Endodermal cell (in vitro differentiated cells): Measurements from ENCODE around the gene LYZL2. TPM values are rescaled to one million over a fixed set of nuclear protein-coding genes. Genes with fewer than 3 reads are reported as not detected.

Experiments used
- DNase-seq: peaks from one replicate; pipeline ENCODE4 v3.0.0-alpha.2; 2017
- H3K27ac ChIP-seq: 2 replicates; pipeline ENCODE4 v1.5.1; 2013; ENCODE audit warnings: mild to moderate bottlenecking, low read depth, low read length, moderate library complexity
- H3K27me3 ChIP-seq: 2 replicates; pipeline ENCODE4 v1.6.1; 2013; ENCODE audit warnings: mild to moderate bottlenecking, low read length, moderate library complexity; ENCODE audit not compliant: insufficient read depth, control insufficient read depth, poor library complexity, severe bottlenecking
- H3K36me3 ChIP-seq: 2 replicates; pipeline ENCODE4 v1.7.0; 2013; ENCODE audit warnings: mild to moderate bottlenecking, low read length, moderate library complexity; ENCODE audit not compliant: control insufficient read depth, insufficient read depth
- H3K4me1 ChIP-seq: one replicate; pipeline ENCODE4 v1.7.0; 2013; ENCODE audit warnings: low read length; ENCODE audit not compliant: control insufficient read depth, insufficient read depth
- H3K4me3 ChIP-seq: 2 replicates; pipeline ENCODE4 v1.5.1; 2013; ENCODE audit warnings: mild to moderate bottlenecking, low read length, moderate library complexity
- H3K9ac ChIP-seq: 2 replicates; pipeline ENCODE4 v1.6.1; 2013; ENCODE audit warnings: mild to moderate bottlenecking, low read length, moderate library complexity; ENCODE audit not compliant: poor library complexity, severe bottlenecking; ENCODE audit errors: extremely low read depth
- H3K9me3 ChIP-seq: 2 replicates; pipeline ENCODE4 v1.6.1; 2013; ENCODE audit warnings: mild to moderate bottlenecking, low read length, moderate library complexity; ENCODE audit not compliant: control insufficient read depth
- H3K27ac Mint-ChIP-seq: 2 replicates; pipeline ENCODE4 v1.8.0; 2020; ENCODE audit warnings: mixed read lengths
- H3K27me3 Mint-ChIP-seq: 2 replicates; pipeline ENCODE4 v1.8.0; 2021; ENCODE audit warnings: mild to moderate bottlenecking, mixed read lengths; ENCODE audit not compliant: insufficient read depth
- H3K36me3 Mint-ChIP-seq: 2 replicates; pipeline ENCODE4 v1.8.0; 2020; ENCODE audit warnings: low read depth, mixed read lengths
- H3K4me1 Mint-ChIP-seq: 2 replicates; pipeline ENCODE4 v1.8.0; 2020; ENCODE audit warnings: mixed read lengths
- H3K4me3 Mint-ChIP-seq: 2 replicates; pipeline ENCODE4 v1.8.0; 2020; ENCODE audit warnings: mild to moderate bottlenecking, moderate library complexity, mixed read lengths
- H3K9me3 Mint-ChIP-seq: 2 replicates; pipeline ENCODE4 v1.8.0; 2020; ENCODE audit warnings: mild to moderate bottlenecking, mixed read lengths
- CTCF ChIP-seq: fragments of 200-600 bp; sonication (generic); conservative IDR thresholded peaks from 2 replicates; pipeline ENCODE4 v1.5.0; 2021; ENCODE audit warnings: antibody characterized with exemption, mild to moderate bottlenecking
- WGBS, 2 experiments: methylation state at CpG; one replicate each; pipeline versions ENCODE4 v1.1.5 to v1.1.7; 2013; ENCODE audit warnings: missing lambda C conversion rate in 2 of 2, mixed read lengths in 1 of 2; ENCODE audit not compliant: insufficient coverage in 1 of 2, insufficient read length in 1 of 2; 5-methylcytosine and 5-hydroxymethylcytosine counted together
- total RNA-seq, 2 donors: library from RNA; stranded (reverse); fragmentation: NEBNext Ultra II Directional in 1 of 2; extraction: Animal tissue kit (Norgen Biotek cat#: 25700) in 1 of 2; gene quantifications; 2 replicates in 1 of 2; 3 replicates in 1 of 2; pipeline ENCODE4 v1.2.1, GENCODE V29; 2021

The LYZL2 gene
- total RNA-seq, 2 donors from 2014 or later = not detected

DNA sequence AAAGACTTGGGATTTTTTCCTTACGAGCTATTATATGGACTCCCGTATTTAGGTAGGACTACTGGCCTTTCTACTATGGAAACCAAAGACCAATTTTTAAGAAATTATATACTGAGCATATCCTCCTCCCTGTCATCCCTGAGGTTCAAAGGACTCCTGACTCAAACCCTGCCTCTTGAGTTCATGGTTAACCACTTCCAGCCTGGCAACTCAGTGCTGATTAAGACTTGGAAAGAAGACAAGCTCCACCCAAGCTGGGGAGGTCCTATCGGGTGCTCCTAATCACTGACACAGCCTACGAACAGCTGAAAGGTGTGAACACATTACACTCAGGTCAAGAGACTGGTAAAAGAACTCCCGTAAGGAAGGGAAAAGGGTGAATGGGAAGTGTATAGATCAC lies 66.8 kb downstream of the LYZL2 start:
- Histone ChIP-seq H3K4me1 (no peaks in the 10 kb centered on the region), H3K27me3 (no peaks in the 10 kb centered on the region), H3K36me3 (no peaks in the 10 kb centered on the region), H3K27ac (no peak overlapping the region), H3K4me3 (no peak overlapping the region), H3K9me3 (no peaks in the 10 kb centered on the region), H3K9ac (no peak overlapping the region)
- peaks cover 7% of the 10 kb centered on the region for H3K9me3 Mint-ChIP-seq
- no peak for DNase-seq
- no peak overlapping the region for H3K27ac Mint-ChIP-seq
- peaks cover 13% of the 10 kb centered on the region for H3K4me1 Mint-ChIP-seq
- WGBS, 2 experiments = 90 to 100% methylated on average over 3 to 5 of the region's 5 CpGs
- H3K36me3 Mint-ChIP-seq = no peaks in the 10 kb centered on the region
- no peaks in the 10 kb centered on the region for H3K27me3 Mint-ChIP-seq
- no peak for TF ChIP-seq CTCF
- H3K4me3 Mint-ChIP-seq = no peak overlapping the region

Other genes with a start within 250 kb of the LYZL2 start
- gene MAP3K8, start 195.6 kb downstream of the LYZL2 start, total RNA-seq = 10 to 100 TPM; 10.2 to 11.7 TPM